Measurements from ENCODE around the gene CMSS1.

GRCh38 chr3:99885085-99885484 is 67.4 kb downstream of the CMSS1 start:
- TF ChIP-seq YY1 (IDR thresholded peaks at IDR 0.05; ENCODE audit: insufficient read depth, insufficient read length) (no peak), ZNF274 (IDR thresholded peaks at IDR 0.05; ENCODE audit: low read depth, low read length) (no peak)
